Activated T-cell treated with anti-CD3 and anti-CD28 coated beads, Interleukin-2, amount 50 U/mL, for 1 hour (primary cell): ENCODE measurements around the gene HLA-DQA2.
"Not testable (repeated sequence)": the region's sequence is repeated elsewhere in the genome, so short reads cannot be mapped to it uniquely, and the experiment has no call there.

Experiments used
- DNase-seq: peaks from one replicate; pipeline ENCODE4 v3.0.0-alpha.2; 2020

The HLA-DQA2 gene

GRCh38 chr6:32741031-32741960 is at the start of gene HLA-DQA2:
HLA-DQA2 (plus strand) TSS chr6:32741391; CDS start chr6:32741444, 53 bp downstream.
- no peak for DNase-seq

DNA sequence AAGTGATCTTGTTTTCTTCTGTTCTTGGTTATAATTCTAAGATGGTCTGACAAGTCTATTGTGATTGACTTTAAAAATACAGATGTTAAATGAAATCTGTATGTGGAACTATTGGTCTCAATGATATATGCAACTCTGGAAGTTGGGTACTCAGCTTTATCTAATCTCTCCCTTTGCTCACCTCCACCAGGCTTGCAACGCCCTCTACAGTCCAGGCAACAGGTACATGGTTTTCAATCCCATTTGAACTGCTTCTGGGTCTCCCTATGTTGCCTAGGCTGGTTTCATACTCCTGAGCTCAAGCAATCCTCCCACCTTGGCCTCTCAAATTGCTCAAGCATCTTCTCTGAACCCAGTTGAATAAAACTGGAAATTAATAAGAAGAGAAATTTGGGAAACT is 49.2 kb upstream of the HLA-DQA2 start:
- DNase-seq = peak; percentile 48

DNA sequence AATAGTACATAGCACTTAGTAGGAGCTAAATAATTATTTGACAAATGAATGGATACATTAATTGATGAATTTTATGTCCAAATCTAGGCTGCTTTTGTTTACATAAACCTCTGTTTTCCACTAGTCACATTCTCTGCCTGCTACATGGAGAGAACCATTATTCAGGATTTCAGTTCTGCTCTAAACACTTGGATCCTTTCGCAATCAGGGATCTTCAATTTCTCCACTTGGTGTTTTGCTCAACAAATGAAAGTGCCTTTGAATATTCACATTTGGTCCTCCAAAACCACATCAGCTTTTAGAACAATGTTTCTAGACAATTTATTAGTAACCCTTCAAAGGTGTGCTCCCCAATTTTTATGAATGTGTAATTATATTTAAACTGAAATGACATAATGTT is 44.2 kb upstream of the HLA-DQA2 start:
- DNase-seq = no peak

DNA sequence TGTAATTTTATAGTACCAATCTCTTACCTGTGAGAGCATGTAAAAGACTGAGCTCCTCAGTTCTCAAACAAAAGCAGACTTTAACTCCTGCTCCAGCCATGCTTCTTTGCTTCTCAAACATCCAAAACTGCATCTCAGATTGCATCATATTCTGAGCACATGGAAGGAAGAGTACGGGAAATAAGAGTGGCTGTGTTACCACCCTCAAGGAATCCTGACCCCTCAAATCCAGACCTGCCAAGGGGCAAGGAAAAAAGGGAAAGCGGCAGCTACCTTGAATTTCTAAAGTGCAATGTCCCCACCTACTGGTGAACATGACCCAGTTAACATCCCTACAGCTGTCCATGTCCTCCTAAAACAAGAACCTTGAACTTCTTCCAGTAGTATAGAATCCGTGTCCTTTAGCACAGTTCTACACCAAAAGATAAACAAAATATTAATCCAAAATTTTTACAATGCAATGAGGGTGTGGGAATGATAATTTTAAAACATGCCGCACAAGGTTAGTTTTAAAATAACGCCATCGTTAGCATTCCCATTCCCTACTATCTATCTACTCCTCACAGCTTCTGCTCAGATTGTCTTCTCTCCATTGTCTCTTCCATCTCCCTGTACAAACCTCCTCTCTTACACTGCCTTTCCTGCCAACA is 40.7 kb upstream of the HLA-DQA2 start:
- DNase-seq = peak; percentile 33

GRCh38 chr6:32703347-32703746 is 37.8 kb upstream of the HLA-DQA2 start:
- no peak for DNase-seq

DNA sequence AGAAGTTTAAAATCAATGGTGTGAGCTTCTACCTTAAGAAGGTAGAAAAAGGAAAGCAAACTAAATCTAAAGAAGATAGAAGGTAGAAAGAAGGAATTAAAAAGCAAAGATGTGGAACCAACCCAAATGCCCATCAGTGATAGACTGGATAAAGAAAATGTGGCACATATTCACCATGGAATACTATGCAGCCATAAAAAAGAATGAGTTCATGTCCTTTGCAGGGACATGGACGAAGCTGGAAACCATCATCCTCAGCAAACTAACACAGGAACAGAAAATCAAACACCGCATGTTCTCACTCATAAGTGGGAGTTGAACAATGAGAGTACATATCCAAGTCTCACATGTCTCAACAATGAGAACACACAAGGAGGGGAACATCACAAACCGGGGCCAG is 36.0 kb upstream of the HLA-DQA2 start:
- not testable (repeated sequence) for DNase-seq

DNA sequence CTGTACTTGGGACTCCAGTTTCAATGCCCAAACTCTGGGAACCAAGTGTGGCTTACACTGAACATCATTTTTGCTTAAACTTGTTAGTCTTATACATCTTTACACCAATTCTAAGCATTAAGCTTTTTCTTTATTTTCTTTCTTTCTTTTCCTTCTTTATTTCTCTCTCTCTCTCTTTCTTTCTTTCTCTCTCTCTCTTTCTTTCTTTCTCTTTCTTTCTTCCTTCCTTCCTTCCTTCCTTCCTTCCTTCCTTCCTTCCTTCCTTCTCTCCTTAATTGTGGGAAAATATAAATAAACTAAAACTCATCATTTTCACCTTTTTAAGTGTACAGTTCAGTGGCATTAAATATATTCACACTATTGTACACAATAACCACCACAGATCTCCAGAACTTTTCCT is 31.6 kb upstream of the HLA-DQA2 start:
- no peak for DNase-seq

- no peak for DNase-seq
Measured at GRCh38 chr6:32713241-32713640, 27.9 kb upstream of the HLA-DQA2 start.

- DNase-seq = no peak
Measured at GRCh38 chr6:32716396-32716795, 24.8 kb upstream of the HLA-DQA2 start.

DNA sequence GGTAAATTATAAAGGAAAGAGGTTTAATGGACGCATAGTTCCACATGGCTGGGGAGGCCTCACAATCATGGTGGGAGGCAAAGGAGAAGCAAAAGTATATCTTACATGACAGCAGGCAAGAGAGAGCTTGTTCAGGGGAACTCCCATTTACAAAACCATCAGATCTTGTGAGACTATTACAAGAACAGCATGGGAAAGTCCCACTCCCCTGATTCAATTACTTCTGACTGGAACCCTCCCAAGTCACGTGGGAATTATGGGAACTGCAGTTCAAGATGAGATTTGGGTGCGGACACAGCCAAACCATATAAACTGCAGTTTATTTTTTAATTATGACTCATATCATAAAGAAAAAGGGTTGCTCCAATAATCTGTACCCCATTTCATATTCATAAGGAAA is 22.3 kb upstream of the HLA-DQA2 start:
- DNase-seq = no peak

- DNase-seq = no peak
Measured at GRCh38 chr6:32738126-32738525, 3.1 kb upstream of the HLA-DQA2 start.

DNA sequence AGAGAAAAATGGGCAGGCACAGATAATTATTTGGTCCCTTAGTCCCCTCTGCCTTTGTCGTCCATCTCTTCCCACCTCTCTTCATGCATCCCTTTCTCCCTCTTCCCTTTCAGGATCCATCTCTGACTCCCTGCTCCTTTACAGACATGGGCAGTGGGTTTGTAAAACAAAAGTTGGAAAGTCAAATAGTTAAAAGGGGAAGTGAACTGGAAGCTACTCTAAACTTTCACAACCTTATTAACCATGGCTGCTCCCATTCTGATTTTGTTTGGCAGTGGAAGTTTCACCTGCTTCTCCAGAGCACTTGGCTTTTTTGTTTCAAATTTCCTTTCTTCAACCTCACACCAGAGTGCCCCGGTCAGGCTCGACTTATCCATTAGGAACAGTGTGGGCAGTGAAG is 1.2 kb downstream of the HLA-DQA2 start:
- DNase-seq = no peak

GRCh38 chr6:32744776-32745175 is 3.6 kb downstream of the HLA-DQA2 start:
- DNase-seq = no peak

- DNase-seq = not testable (repeated sequence)
Measured at GRCh38 chr6:32745649-32746048, 4.5 kb downstream of the HLA-DQA2 start.

GRCh38 chr6:32752580-32752979 is 11.4 kb downstream of the HLA-DQA2 start:
- no peak for DNase-seq

DNA sequence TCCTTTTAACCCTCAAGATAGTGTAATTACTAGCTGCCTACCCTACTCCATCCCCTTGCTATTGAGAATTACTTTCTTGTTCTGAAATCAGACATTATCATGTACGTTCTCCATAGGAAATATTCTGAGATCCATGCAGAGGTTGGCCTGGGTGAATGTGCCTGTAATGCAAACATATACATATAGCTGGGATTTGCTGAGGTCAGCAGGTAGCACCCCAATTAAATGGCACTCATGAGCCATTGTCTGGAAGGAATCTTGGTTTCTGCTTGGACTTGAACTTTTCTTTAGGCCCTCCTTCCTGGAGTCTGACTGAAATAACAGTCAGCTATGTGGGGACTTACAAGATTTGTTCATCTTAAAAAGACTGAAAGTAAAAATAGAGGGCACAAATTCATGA is 18.5 kb downstream of the HLA-DQA2 start:
- no peak for DNase-seq

- no peak for DNase-seq
Measured at GRCh38 chr6:32761072-32761471, 19.9 kb downstream of the HLA-DQA2 start.

GRCh38 chr6:32761548-32761947 is 20.4 kb downstream of the HLA-DQA2 start:
- no peak for DNase-seq

DNA sequence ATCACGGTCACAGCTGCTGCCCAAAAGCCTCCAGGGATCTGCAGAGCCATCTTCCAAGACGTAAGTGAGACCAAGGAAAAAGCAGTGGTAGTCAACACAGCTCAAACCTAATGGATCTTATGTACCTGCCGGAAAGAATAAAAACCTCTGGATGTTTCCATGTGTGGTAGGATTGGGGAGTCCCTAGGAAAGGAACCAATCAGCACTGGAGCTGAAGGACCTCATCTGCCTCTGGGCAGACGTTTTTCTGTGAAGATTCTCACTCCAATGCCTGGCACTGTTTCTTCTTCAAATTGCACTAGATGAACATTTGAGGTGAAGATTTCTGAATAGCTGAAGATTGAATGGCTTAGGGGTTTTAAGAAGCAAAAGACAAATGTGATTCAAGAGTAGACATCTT is 22.2 kb downstream of the HLA-DQA2 start, which contains the start of gene HLA-DQB2:
Gene HLA-DQB2, minus strand, starts transcription at position 112 of the 400 bp plus-strand sequence. Its CDS starts 62 bp downstream, at position 50.
- no peak for DNase-seq

GRCh38 chr6:32764048-32764447 is 22.9 kb downstream of the HLA-DQA2 start:
- no peak for DNase-seq

GRCh38 chr6:32772656-32773055 is 31.5 kb downstream of the HLA-DQA2 start:
- no peak for DNase-seq

- no peak for DNase-seq
Measured at GRCh38 chr6:32774426-32774825, 33.2 kb downstream of the HLA-DQA2 start.

DNA sequence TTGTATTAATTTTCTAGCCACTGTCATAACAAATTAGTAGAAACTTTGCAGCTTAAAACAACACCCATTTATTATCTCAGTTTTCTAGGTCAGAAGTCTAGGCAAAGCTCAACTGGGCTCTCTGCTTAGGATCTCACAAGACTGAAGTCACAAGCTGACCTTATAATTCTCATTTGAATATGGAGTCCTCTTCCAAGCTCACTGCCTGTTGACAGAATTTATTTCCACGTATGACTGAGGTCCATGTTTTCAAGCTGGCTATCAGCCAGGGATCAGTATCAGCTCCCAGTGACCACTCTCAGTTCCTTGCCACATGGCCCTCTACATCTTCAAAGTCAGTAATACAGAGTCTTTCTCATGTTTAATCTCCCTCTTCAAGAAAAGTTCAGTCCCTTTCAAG is 33.9 kb downstream of the HLA-DQA2 start:
- no peak for DNase-seq

GRCh38 chr6:32779036-32779435 is 37.8 kb downstream of the HLA-DQA2 start:
- no peak for DNase-seq
